GM12873 (cell line): ENCODE results near the gene RNU6-7.

Source experiments
- TF ChIP-seq, protein P1 (sequence below): IDR thresholded peaks from 2 replicates; pipeline ENCODE4 v1.5.1; 2012; ENCODE audit warnings: low read depth, mild to moderate bottlenecking, moderate library complexity, low read length, control low read depth; ENCODE audit not compliant: insufficient read depth; ENCODE audit errors: missing control alignments

RNU6-7 gene

DNA sequence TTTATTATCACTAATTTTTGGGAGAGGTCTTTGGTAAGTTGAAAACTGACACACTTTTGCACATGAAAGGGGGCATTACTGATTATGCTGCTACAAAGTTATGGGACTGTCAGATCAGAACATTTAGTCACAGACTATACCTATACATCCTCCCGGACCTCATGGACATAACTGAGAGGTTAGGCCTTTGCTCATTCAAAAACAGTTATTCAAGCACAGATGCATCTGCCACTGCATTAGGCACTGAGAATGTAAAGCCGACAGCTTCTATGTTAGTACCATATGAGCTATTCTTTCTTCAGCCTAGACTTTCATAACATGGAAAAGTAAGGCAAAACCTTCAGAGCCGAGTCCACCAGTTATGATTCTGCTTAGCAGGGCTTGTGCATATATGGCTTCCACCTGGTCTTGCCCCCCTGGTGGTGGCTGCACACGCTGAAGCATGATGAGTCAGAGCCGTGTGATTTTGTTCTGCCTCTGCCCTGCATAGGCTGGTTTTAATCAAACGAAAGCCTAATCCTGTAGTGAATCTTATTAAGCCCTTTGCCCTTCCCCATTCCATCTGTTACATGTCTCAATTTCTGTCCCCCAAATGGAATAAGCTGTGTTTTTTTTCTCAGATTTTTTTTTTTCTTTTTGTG lies 23.0 kb downstream of the RNU6-7 start:
- TF ChIP-seq, protein P1, sequence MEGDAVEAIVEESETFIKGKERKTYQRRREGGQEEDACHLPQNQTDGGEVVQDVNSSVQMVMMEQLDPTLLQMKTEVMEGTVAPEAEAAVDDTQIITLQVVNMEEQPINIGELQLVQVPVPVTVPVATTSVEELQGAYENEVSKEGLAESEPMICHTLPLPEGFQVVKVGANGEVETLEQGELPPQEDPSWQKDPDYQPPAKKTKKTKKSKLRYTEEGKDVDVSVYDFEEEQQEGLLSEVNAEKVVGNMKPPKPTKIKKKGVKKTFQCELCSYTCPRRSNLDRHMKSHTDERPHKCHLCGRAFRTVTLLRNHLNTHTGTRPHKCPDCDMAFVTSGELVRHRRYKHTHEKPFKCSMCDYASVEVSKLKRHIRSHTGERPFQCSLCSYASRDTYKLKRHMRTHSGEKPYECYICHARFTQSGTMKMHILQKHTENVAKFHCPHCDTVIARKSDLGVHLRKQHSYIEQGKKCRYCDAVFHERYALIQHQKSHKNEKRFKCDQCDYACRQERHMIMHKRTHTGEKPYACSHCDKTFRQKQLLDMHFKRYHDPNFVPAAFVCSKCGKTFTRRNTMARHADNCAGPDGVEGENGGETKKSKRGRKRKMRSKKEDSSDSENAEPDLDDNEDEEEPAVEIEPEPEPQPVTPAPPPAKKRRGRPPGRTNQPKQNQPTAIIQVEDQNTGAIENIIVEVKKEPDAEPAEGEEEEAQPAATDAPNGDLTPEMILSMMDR, result peak; percentile 32

DNA sequence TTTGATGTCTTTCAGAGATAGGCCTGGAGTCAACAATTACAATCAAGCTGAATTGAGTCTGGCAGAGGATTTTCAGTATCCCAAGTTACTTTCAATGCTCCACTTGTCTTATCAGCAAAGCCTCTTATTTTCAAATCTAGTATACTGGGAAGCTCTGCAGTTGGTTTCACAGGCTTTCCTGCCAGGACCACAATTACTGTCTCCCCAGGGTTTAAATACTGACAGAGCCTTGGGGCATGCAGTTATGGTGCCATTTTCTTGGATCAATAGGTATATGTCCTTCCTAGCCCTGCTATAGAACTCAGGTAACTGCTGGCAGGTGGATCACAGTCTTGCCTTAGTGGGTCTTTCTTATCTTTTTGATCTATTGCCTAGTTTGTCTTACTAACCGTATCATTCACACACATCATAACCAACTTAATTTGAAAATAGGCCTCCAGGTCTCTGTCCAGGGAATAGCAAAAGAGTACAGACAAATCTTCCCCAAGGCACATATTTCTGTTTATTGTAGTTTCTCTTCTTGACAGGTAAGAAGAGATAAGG lies 23.6 kb downstream of the RNU6-7 start:
- TF ChIP-seq, protein P1, result no peak

DNA sequence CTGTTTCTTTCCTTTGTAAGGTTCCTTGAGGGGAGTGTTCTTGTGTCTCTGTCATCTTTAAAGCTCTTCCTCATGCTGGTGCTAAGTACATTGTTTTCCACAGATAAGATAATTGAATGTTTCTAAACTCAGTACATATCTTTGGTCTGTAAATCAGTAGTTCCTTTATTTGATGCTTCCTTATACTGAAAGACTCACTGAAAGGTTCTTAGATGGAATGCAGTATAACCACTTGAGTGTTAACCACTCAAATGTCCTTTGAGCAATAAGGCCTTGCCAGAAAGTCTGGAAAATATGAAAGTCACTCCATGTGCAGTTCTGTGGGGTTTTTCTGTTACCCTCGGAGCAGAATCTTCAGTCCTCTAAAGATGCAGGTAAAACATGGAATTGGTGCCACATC lies 24.2 kb downstream of the RNU6-7 start:
- TF ChIP-seq, protein P1, result no peak

DNA sequence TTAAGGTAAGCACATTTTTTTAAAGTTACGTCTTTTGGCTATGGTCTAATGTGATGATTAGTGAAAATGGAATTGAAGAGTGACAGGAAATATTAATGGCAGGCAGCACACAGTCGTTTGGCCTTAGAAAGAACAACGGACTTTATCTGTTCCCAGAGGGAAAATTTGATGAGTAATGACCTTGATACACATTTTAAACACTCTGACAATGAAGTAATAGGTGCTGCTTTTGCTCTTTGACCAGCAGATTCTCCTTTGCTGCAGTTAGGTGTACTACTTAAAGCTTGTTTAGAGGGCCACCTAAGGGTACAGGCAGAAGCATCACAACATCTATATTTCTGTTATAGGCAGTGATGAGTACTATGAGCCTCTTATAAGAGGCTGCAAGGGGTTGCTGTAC lies 28.3 kb downstream of the RNU6-7 start:
- TF ChIP-seq, protein P1, result no peak

DNA sequence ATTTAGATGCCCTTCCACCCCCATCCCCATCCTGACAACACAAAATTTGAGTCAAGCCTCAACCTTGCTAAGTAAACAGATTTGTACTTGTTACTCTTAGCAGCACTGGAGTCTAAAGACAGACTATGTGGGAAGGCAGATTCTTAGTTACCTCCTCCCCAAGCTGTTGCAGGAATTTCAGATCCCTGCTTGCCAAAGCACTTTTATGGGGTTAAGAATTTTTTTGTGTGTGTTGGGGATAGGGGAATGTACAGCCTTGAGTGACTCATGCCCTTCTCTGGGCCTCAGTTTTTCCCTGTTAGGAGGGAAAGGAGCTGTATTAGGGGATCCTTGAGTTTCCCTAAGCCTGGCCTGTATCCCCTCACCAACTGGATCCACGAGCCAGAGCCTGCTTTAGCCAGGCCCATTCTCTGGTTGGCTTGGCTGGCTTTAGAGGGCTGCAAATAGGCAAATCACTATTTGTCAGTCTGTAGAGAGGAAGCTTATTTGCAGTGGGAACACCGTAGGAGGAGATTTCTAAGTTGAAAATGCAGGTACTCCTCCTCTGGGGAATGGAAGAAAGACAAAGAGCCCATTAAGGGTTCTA lies 28.9 kb downstream of the RNU6-7 start:
- TF ChIP-seq, protein P1, result no peak

DNA sequence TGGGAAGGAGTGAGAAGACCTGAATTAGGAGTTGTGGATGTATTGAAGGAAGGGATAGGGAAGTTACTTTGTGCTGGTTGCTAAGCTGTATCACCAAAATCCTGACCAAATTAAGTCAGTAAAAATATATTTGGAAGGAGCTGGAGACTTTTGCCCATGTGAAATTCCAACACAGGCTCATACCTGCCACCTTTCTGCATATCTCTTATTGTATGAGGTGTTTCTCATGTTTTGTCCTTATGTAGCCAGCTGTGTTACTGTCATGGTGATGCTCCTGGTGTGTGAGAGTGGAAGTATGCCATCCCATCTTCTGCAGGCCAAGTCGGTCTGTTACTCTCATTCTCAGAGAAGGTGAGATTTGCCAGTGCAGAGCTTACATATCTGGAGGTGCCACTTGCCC lies 30.6 kb downstream of the RNU6-7 start:
- TF ChIP-seq, protein P1, result no peak

DNA sequence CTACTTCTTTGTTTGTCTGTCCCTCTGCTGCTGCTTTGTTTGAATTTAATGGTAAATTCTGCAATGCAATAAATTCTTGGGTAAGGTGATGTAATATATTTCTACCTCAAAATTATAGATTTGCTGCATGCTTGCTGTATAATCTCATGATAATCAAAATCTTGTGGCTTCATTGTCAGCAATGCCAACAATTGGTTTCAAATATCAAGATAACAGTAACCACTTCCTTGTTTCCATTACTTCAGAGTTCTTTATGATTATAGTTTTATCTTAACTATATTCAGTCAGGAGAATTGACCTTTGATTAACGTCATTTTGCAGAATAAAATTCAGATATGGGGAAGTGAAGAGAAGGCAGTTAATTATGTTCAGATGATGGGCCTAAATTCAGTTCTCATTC lies 31.4 kb downstream of the RNU6-7 start:
- TF ChIP-seq, protein P1, result no peak
